DND-41 (cell line): ENCODE results near the gene FN3K.

Experiments
- ATAC-seq: fragments of 200-7000 bp; cut with Tn5 transposase; 3 replicates; pipeline ENCODE4 v1.9.1; 2021; ENCODE audit warnings: low read depth; ENCODE audit not compliant: insufficient read depth
- DNase-seq: peaks from one replicate; pipeline ENCODE4 v3.0.0-alpha.2; 2020
- H2AFZ ChIP-seq: 2 replicates; pipeline ENCODE4 v1.6.0; 2012; ENCODE audit warnings: low read depth, low read length
- H3K27ac ChIP-seq: 2 replicates; pipeline ENCODE4 v1.5.1; 2012; ENCODE audit warnings: low read length, inconsistent platforms
- H3K27me3 ChIP-seq: fragments of 200-600 bp; sonication (generic); 2 replicates; pipeline ENCODE4 v1.6.0; 2012; ENCODE audit warnings: low read length, mild to moderate bottlenecking, inconsistent platforms; ENCODE audit not compliant: insufficient read depth, poor library complexity
- H3K36me3 ChIP-seq: 2 replicates; pipeline ENCODE4 v1.5.1; 2012; ENCODE audit warnings: low read length, inconsistent platforms; ENCODE audit not compliant: insufficient read depth
- H3K4me1 ChIP-seq: 2 replicates; pipeline ENCODE4 v1.5.1; 2012; ENCODE audit warnings: mild to moderate bottlenecking, low read length; ENCODE audit not compliant: insufficient read depth
- H3K4me2 ChIP-seq: 2 replicates; pipeline ENCODE4 v1.6.0; 2012; ENCODE audit warnings: mild to moderate bottlenecking, moderate library complexity, low read length, inconsistent platforms; ENCODE audit not compliant: insufficient read depth
- H3K4me3 ChIP-seq, 2 experiments: fragments of 200-600 bp in 1 of 2; shearing (Covaris generic) in 1 of 2; 2 replicates each; pipeline ENCODE4 v1.5.1; 2012 to 2016; ENCODE audit warnings: inconsistent platforms in 2 of 2, low read length in 2 of 2, mild to moderate bottlenecking in 2 of 2, low read depth in 1 of 2, moderate library complexity in 1 of 2
- H3K79me2 ChIP-seq: 2 replicates; pipeline ENCODE4 v1.6.0; 2012; ENCODE audit warnings: low read length, inconsistent platforms; ENCODE audit not compliant: insufficient read depth
- H3K9ac ChIP-seq: 2 replicates; pipeline ENCODE4 v1.6.0; 2012; ENCODE audit warnings: low read depth, mild to moderate bottlenecking, inconsistent platforms, low read length, moderate library complexity
- H3K9me3 ChIP-seq: 2 replicates; pipeline ENCODE4 v1.5.1; 2012; ENCODE audit warnings: low read length, moderate library complexity, mild to moderate bottlenecking, inconsistent platforms; ENCODE audit not compliant: insufficient read depth, severe bottlenecking
- H4K20me1 ChIP-seq: 2 replicates; pipeline ENCODE4 v1.6.0; 2012; ENCODE audit warnings: low read length; ENCODE audit not compliant: insufficient read depth
- EZH2 ChIP-seq: IDR thresholded peaks from 3 replicates; pipeline ENCODE4 v1.6.1; 2012; ENCODE audit warnings: borderline replicate concordance, low read depth, mild to moderate bottlenecking, moderate library complexity, low read length, inconsistent platforms; ENCODE audit not compliant: severe bottlenecking
- TF ChIP-seq, protein P1 (sequence below): IDR thresholded peaks from 2 replicates; pipeline ENCODE4 v1.5.1; 2012; ENCODE audit warnings: borderline replicate concordance, low read length, moderate library complexity, mild to moderate bottlenecking; ENCODE audit not compliant: poor library complexity, severe bottlenecking; ENCODE audit errors: extremely low read depth

The FN3K gene

GRCh38 chr17:82692268-82692667 is 43.1 kb upstream of the FN3K start:
- Histone ChIP-seq H3K9me3 (peaks cover 18% of the 10 kb centered on the region), H3K4me2 (no peak overlapping the region), H3K9ac (no peak overlapping the region), H2AFZ (no peak overlapping the region), H3K36me3 (no peaks in the 10 kb centered on the region), H3K79me2 (no peaks in the 10 kb centered on the region), H3K27ac (no peak overlapping the region), H3K4me3 (no peak overlapping the region), H4K20me1 (no peaks in the 10 kb centered on the region; the same call in 1 of the 2 replicates), H3K4me1 (peaks cover 4% of the 10 kb centered on the region), H3K27me3 (no peaks in the 10 kb centered on the region)
- no peak for DNase-seq
- TF ChIP-seq, protein P1, sequence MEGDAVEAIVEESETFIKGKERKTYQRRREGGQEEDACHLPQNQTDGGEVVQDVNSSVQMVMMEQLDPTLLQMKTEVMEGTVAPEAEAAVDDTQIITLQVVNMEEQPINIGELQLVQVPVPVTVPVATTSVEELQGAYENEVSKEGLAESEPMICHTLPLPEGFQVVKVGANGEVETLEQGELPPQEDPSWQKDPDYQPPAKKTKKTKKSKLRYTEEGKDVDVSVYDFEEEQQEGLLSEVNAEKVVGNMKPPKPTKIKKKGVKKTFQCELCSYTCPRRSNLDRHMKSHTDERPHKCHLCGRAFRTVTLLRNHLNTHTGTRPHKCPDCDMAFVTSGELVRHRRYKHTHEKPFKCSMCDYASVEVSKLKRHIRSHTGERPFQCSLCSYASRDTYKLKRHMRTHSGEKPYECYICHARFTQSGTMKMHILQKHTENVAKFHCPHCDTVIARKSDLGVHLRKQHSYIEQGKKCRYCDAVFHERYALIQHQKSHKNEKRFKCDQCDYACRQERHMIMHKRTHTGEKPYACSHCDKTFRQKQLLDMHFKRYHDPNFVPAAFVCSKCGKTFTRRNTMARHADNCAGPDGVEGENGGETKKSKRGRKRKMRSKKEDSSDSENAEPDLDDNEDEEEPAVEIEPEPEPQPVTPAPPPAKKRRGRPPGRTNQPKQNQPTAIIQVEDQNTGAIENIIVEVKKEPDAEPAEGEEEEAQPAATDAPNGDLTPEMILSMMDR: no peak
- TF ChIP-seq EZH2: no peak
- ATAC-seq: no peak

GRCh38 chr17:82693168-82693867 is 42.1 kb upstream of the FN3K start:
- Histone ChIP-seq H3K27me3 (no peaks in the 10 kb centered on the region), H3K4me2 (no peak overlapping the region), H4K20me1 (no peaks in the 10 kb centered on the region; the same call in 1 of the 2 replicates), H3K36me3 (no peaks in the 10 kb centered on the region), H3K9ac (no peak overlapping the region), H2AFZ (no peak overlapping the region), H3K79me2 (no peaks in the 10 kb centered on the region), H3K27ac (no peak overlapping the region), H3K9me3 (peaks cover 18% of the 10 kb centered on the region), H3K4me1 (peaks cover 12% of the 10 kb centered on the region), H3K4me3 (no peak overlapping the region)
- TF ChIP-seq, protein P1: no peak
- ATAC-seq (no peak), DNase-seq (no peak)

DNA sequence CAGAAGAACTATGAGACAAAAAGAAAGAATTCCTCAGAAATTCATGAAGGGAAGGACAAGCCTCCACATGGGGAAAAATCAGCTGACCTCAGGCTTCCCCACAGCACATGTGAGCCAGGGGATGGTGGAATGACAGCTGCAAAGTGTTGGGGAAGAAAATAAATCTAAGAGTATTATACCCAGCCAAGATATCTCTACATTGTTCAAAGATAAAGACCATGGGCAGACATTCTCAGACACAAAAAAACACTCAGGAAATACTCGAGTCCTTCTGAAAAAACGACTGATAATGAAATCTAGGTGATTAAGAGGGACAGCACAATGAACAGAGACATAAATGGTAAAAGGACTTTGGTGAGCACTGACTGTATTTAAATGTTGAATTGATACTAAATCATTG is 40.8 kb upstream of the FN3K start:
- Histone ChIP-seq H3K9ac (no peak overlapping the region), H2AFZ (no peak overlapping the region), H3K4me1 (peaks cover 19% of the 10 kb centered on the region), H3K79me2 (no peaks in the 10 kb centered on the region), H3K27ac (no peak overlapping the region), H3K27me3 (no peaks in the 10 kb centered on the region), H3K4me3 (no peak overlapping the region), H3K36me3 (no peaks in the 10 kb centered on the region), H4K20me1 (no peaks in the 10 kb centered on the region; the same call in none of the 2 replicates), H3K4me2 (no peak overlapping the region), H3K9me3 (peaks cover 18% of the 10 kb centered on the region)
- DNase-seq (no peak), ATAC-seq (no peak)
- TF ChIP-seq, protein P1: no peak
- no peak for TF ChIP-seq EZH2

DNA sequence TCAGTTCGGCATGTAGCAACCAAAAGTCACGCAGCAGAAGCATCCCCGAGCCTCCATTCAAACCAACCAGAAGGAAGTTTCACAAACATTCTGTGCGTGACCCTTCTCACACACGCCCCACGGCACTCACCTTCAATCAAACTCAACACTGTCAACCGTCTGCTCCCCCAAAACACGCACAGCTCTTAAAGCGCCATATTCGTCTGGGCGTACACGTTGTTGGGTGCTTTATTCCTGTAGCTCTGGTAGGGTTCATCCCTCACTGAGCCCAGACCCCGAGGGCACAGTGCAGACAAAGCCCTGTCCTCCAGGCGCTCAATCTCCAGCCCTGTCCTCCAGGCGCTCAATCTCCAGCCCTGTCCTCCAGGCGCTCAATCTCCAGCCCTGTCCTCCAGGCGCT is 39.2 kb upstream of the FN3K start:
- peaks cover 19% of the 10 kb centered on the region for H3K4me1 ChIP-seq
- H3K4me3 ChIP-seq: no peak overlapping the region
- no peak overlapping the region for H2AFZ ChIP-seq
- TF ChIP-seq EZH2: no peak
- H3K36me3 ChIP-seq: no peaks in the 10 kb centered on the region
- H4K20me1 ChIP-seq: no peaks in the 10 kb centered on the region; the same call in none of the 2 replicates
- no peak overlapping the region for H3K27ac ChIP-seq
- no peak overlapping the region for H3K9ac ChIP-seq
- H3K79me2 ChIP-seq: no peaks in the 10 kb centered on the region
- ATAC-seq (no peak), DNase-seq (no peak)
- no peak overlapping the region for H3K4me2 ChIP-seq
- H3K9me3 ChIP-seq: peaks cover 18% of the 10 kb centered on the region
- no peaks in the 10 kb centered on the region for H3K27me3 ChIP-seq
